ENCODE measurements around the gene KANSL1. TPM values are rescaled to one million over a fixed set of nuclear protein-coding genes. Genes with fewer than 3 reads are reported as not detected.

KANSL1 gene
- total RNA-seq, 2 donors from 2014 or later, result 60.0 to 72.3 TPM

DNA sequence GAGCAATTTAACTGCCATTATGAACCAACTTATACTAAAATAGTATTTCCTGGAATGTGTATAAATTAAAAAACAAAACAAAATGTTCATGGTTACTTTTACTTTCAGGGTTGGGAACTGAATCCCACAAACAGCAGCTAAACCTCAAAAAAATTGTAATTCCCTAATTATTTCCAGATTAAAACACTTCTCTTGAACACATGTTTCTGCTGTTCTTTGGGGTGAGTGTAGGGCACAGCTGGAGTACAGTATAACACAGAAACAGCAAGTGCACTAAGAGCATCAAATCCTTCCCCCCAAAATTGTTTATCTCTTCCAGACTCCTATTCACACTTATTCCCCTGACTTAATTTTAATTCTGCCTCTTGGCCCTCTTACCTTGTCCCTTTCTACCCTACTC is 56.4 kb downstream of the KANSL1 start:
- intact Hi-C loops (cut with DNase I), result no loop called here
- no peak overlapping the region for H3K4me3 ChIP-seq
- H3K9me3 ChIP-seq, result no peaks in the 10 kb centered on the region
- H3K36me3 ChIP-seq, result no peaks in the 10 kb centered on the region
- no peak overlapping the region for H3K9ac ChIP-seq (ENCODE audit: low read depth in 2 of 2, low read length in 2 of 2)
- no peak overlapping the region for H3K27ac ChIP-seq
- peaks cover 8% of the 10 kb centered on the region for H3K4me1 ChIP-seq
- H3K27me3 ChIP-seq, result no peaks in the 10 kb centered on the region
- no peak for DNase-seq
- TF ChIP-seq CTCF (IDR thresholded peaks at IDR 0.05), result no peak

- Histone ChIP-seq H3K27ac (no peak overlapping the region), H3K9ac (ENCODE audit: low read depth in 2 of 2, low read length in 2 of 2) (no peak overlapping the region), H3K9me3 (no peaks in the 10 kb centered on the region), H3K4me3 (no peak overlapping the region), H3K4me1 (peaks cover under 1% of the 10 kb centered on the region), H3K36me3 (no peaks in the 10 kb centered on the region), H3K27me3 (no peaks in the 10 kb centered on the region)
- TF ChIP-seq CTCF (IDR thresholded peaks at IDR 0.05), result no peak
- DNase-seq, result no peak
- intact Hi-C loops (cut with DNase I), result no loop called here
Measured at GRCh38 chr17:46135879-46136563, 57.2 kb downstream of the KANSL1 start.

DNA sequence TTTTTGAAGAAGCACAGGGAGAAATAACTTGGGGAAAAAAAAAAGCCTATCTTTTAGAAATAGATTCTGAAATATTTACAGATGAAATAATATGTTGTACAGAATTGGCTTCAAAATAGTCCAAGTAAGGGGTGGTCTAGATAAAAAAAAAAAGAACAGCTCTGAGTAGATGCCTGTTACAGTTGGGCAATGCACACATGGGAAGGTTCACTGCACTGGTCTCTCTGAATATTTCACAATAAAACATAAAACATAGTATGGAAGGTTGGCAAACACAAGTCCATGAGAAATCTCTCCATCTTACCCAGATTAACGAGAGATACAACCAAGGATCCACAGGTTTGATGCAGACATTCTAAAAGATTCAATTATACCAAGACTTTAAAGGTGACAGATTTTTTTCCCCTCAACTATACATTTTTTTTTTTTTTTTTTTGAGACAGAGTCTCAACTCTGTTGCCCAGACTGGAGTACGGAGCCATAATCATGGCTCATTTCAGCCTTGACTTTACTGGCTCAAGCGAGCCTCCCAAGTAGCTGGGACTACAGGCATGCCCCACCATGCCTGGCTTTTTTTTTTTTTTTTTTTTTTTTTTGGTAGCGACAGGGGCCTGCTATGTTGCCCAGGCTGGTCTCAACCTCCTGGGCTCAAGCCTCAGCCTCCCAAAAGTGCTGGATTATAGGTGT is 58.0 kb downstream of the KANSL1 start:
- H3K27ac ChIP-seq, result no peak overlapping the region
- no peak overlapping the region for H3K9ac ChIP-seq (ENCODE audit: low read depth in 2 of 2, low read length in 2 of 2)
- no peaks in the 10 kb centered on the region for H3K36me3 ChIP-seq
- no peak overlapping the region for H3K4me3 ChIP-seq
- no peaks in the 10 kb centered on the region for H3K9me3 ChIP-seq
- no peak for TF ChIP-seq CTCF (IDR thresholded peaks at IDR 0.05)
- no peaks in the 10 kb centered on the region for H3K27me3 ChIP-seq
- H3K4me1 ChIP-seq, result no peaks in the 10 kb centered on the region
- intact Hi-C loops (cut with DNase I), result no loop called here
- DNase-seq, result no peak

- Histone ChIP-seq H3K27ac (no peak overlapping the region), H3K4me1 (no peaks in the 10 kb centered on the region), H3K36me3 (no peaks in the 10 kb centered on the region), H3K9me3 (no peaks in the 10 kb centered on the region), H3K27me3 (no peaks in the 10 kb centered on the region), H3K4me3 (no peak overlapping the region), H3K9ac (ENCODE audit: low read depth in 2 of 2, low read length in 2 of 2) (no peak overlapping the region)
- intact Hi-C loops (cut with DNase I), result loop anchor here (10.0 kb wide), 1 partner anchor 55 kb away; no protein-coding TSS in a partner anchor
- no peak for TF ChIP-seq CTCF (IDR thresholded peaks at IDR 0.05)
- DNase-seq, result no peak
Measured at GRCh38 chr17:46129302-46129701, 63.9 kb downstream of the KANSL1 start.

- Histone ChIP-seq H3K9ac (ENCODE audit: low read depth in 2 of 2, low read length in 2 of 2) (no peak overlapping the region), H3K27me3 (no peaks in the 10 kb centered on the region), H3K9me3 (no peaks in the 10 kb centered on the region), H3K27ac (no peak overlapping the region), H3K4me3 (no peak overlapping the region), H3K4me1 (no peaks in the 10 kb centered on the region), H3K36me3 (no peaks in the 10 kb centered on the region)
- no peak for DNase-seq
- intact Hi-C loops (cut with DNase I), result loop anchor here (10.0 kb wide), 1 partner anchor 56 kb away; no protein-coding TSS in a partner anchor
- TF ChIP-seq CTCF (IDR thresholded peaks at IDR 0.05), result no peak
Measured at GRCh38 chr17:46128453-46128852, 64.8 kb downstream of the KANSL1 start.
